GM19193 (cell line): Measurements from ENCODE around the gene SH3BGR.

ENCODE experiments used
- POLR2A ChIP-seq: IDR thresholded peaks from 4 replicates; pipeline ENCODE4 v1.6.1; 2011; ENCODE audit not compliant: insufficient read depth, insufficient read length; ENCODE audit errors: extremely low read depth

Gene SH3BGR

DNA sequence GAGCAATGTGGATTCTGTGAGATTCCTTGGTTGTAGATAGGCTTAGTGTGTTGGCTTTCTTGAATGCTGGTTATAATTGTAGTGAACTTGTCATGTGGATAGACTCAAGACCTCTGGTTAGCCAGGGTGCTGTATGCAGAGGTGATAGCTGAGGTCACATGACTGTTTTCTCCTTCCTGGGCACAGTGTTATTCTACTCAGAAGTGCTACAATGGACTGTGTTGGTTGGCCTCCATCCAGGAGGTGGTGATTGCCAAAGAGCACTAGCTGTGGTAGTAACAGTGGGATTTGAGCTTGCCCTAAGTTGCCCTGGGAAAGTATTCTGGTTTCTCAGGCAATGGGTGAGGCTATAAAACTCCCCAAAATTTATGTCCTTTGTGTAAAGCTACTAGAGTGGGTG, 71.6 kb downstream of the SH3BGR start:
- TF ChIP-seq POLR2A: no peak

GRCh38 chr21:39523915-39524314, 72.1 kb downstream of the SH3BGR start:
- no peak for TF ChIP-seq POLR2A

- TF ChIP-seq POLR2A: no peak
These were observed 73.4 kb downstream of the SH3BGR start for GRCh38 chr21:39525129-39525528.

GRCh38 chr21:39525601-39526000, 73.8 kb downstream of the SH3BGR start:
- TF ChIP-seq POLR2A: no peak

DNA sequence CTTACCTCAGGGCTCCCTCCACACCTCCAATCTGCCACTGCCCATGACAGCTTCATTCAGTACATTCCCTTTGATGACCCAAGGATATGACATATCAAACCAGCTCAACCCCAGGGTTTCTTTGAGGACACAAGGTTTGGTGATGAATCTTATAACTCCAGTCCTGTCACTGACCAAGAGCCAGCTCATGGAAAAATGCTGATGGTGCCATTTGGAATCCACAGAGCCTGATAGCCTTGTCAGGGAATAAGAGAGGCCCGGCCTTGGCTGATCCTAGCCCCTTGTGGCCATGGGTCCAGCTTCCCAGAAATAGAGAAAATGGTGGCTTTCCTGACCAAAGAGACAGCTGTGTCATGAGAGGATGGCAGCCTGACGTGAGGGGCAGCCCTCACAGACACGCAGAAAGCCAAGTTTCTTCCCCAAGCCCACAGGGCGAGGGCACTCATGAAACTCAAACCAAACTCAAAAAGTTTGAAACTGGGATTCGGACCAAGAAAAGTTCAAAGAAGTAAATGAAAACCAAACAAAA, 75.4 kb downstream of the SH3BGR start:
- no peak for TF ChIP-seq POLR2A

- TF ChIP-seq POLR2A: no peak
These were observed 76.1 kb downstream of the SH3BGR start for GRCh38 chr21:39527664-39528381.

DNA sequence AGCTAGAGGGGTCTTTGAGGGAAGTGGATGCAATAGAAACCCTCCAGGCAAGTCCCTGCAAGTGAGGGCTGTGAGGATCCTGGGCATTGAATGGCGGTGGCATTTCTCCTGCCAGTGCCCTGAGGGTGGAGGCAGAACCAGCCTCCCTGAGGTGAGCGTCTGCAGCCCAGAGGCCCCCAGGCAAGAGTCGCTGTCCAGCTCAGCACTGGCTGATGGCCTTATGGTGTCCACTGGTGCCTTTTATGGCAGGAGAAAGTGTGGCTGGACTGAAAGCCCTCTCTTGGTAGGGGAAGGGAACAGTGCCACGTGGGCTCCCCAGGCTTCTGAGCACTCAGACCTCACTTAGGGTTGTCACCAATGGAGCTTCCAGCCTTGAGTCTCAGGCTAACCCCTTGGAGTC, 77.3 kb downstream of the SH3BGR start:
- TF ChIP-seq POLR2A: no peak

GRCh38 chr21:39531064-39531463, 79.3 kb downstream of the SH3BGR start:
- TF ChIP-seq POLR2A: no peak

- no peak for TF ChIP-seq POLR2A
These were observed 80.1 kb downstream of the SH3BGR start for GRCh38 chr21:39531840-39532239.

- no peak for TF ChIP-seq POLR2A
These were observed 82.0 kb downstream of the SH3BGR start for GRCh38 chr21:39533545-39534380.

DNA sequence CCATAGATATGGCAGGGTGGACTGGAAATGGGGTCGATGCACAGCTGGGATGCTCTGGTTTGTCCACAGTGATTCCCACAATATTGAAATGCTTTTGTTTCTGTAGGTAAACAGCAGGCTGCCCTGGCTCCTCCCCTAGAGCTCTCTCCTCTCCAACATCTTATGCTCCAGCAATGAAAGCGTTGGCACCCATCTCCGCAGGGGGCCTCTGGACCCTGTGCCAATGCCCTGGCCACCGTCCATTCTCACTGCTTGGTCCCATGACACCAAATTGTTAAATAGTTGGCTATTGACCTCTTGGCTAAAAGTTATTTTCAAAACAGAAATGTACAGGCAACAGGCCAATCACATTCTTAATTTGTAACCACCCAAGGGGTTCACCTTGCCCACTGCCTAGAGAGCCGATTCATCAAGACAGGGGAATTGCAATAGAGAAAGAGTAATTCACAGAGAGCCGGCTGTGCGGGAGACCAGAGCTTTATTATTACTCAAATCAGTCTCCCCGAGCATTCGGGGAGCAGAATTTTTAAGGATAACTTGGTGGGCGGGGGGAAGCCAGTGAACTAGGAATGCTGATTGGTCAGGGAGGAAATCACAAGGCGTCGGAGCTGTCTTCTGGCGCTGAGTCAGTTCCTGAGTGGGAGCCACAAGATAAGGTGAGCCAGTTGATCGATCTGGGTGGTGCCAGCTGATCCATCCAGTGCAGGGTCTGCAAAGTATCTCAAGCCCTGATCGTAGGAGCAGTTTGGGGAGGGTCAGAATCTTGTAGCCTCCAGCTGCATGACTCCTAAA, 84.1 kb downstream of the SH3BGR start:
- TF ChIP-seq POLR2A: no peak

DNA sequence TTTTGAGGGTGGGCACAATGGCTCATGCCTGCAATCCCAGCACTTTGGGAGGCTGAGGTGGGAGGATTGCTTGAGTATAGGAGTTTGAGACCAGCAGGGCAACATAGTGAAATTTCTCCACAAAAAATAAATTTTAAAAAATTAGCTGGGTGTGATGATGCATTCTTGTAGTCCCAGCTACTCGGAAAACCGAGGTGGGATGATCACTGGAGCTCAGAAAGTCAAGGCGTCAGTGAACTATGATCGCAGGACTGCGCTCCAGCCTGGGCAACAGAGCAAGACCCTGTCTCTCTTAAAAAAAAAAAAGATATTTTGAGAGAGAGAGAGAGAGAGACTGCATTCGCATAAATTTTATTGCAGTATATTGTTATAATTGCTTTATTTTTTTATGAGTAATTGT, 85.1 kb downstream of the SH3BGR start:
- TF ChIP-seq POLR2A: no peak

GRCh38 chr21:39537571-39537970, 85.8 kb downstream of the SH3BGR start:
- no peak for TF ChIP-seq POLR2A

- no peak for TF ChIP-seq POLR2A
These were observed 86.8 kb downstream of the SH3BGR start for GRCh38 chr21:39538453-39539042.

GRCh38 chr21:39542736-39543135, 91.0 kb downstream of the SH3BGR start:
- no peak for TF ChIP-seq POLR2A
